PC-3 (cell line): Measurements from ENCODE around the gene H2BK1.

Experiments
- EZH2 ChIP-seq: fragments of 300-600 bp; sonication (generic); IDR thresholded peaks from one replicate; pipeline ENCODE4 v1.6.1; 2017; ENCODE audit warnings: antibody characterized with exemption, mild to moderate bottlenecking, low read length; ENCODE audit not compliant: unreplicated experiment
- EZH2phosphoT487 ChIP-seq: fragments of 300-600 bp; sonication (generic); IDR thresholded peaks from 2 replicates; pipeline ENCODE4 v1.6.1; 2018; ENCODE audit warnings: mild to moderate bottlenecking, antibody characterized with exemption, low read length, borderline replicate concordance
- TF ChIP-seq, protein P1 (sequence below): fragments of 300-600 bp; sonication (generic); conservative IDR thresholded peaks from 2 replicates; pipeline ENCODE4 v1.5.1; 2017; ENCODE audit warnings: antibody characterized with exemption, low read depth, mild to moderate bottlenecking, low read length

DNA sequence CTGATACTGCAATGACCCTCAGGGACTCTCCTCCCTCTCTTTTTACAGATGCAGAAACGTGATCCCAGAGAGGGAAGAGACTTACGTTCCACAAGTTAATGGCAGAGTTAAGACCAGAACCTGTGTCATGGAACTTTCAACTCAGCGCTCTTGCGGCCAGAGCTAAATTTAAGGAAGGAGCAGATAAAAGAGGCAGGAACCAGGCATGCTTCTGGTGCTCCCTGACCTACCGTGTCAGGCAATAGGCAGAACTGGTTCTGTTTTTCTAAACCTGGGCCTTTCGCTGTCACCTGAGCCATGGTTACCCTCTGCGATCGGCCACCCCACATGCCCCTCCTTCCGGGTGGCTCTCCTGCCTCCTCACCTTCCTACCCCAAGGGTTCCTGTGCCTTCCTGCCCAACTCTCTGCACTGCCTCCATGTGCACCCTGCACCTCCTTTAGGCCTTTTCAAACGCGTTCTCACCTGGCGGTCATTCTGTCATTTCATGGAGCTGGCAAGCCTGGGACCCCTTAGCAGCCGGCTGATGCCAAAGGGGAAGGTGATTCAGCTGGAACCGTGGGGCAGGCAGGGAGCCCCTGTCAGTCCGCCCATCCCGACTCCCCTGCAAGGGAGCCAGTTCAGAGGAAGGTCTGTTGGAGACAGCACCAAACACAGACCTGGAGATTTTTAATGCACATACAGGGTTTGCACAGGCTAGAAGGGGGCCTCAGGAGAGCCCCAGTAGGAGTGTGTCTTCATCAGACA, 35.1 kb downstream of the H2BK1 start:
- TF ChIP-seq, protein P1, sequence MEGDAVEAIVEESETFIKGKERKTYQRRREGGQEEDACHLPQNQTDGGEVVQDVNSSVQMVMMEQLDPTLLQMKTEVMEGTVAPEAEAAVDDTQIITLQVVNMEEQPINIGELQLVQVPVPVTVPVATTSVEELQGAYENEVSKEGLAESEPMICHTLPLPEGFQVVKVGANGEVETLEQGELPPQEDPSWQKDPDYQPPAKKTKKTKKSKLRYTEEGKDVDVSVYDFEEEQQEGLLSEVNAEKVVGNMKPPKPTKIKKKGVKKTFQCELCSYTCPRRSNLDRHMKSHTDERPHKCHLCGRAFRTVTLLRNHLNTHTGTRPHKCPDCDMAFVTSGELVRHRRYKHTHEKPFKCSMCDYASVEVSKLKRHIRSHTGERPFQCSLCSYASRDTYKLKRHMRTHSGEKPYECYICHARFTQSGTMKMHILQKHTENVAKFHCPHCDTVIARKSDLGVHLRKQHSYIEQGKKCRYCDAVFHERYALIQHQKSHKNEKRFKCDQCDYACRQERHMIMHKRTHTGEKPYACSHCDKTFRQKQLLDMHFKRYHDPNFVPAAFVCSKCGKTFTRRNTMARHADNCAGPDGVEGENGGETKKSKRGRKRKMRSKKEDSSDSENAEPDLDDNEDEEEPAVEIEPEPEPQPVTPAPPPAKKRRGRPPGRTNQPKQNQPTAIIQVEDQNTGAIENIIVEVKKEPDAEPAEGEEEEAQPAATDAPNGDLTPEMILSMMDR: no peak
- TF ChIP-seq EZH2: no peak
- TF ChIP-seq EZH2phosphoT487: no peak
